ENCODE measurements around the gene PSMD13.

The PSMD13 gene

GRCh38 chr11:200224-201003 is 36.4 kb upstream of the PSMD13 start:
- Histone ChIP-seq H3K36me3 (ENCODE audit: control insufficient read depth in 4 of 4, insufficient read depth in 4 of 4, low read length in 3 of 4) (peaks cover 2 to 28% (median 17%) of the 10 kb centered on the region in 4 experiments), H3K4me1 (ENCODE audit: control extremely low read depth in 1 of 4, control insufficient read depth in 4 of 4, insufficient read depth in 4 of 4, low read length in 3 of 4) (peaks cover 8 to 39% (median 31%) of the 10 kb centered on the region in 4 experiments), H3K27me3 (replicated peaks in 2 of 5; ENCODE audit: control insufficient read depth in 4 of 5, insufficient read depth in 5 of 5, low read length in 4 of 5) (no peaks in the 10 kb centered on the region), H3K4me3 (ENCODE audit: control insufficient read depth in 1 of 7, extremely low read depth in 1 of 7, insufficient read depth in 4 of 7, low read depth in 2 of 7, low read length in 6 of 7) (no peak overlapping the region), H3K9me3 (ENCODE audit: control extremely low read depth in 1 of 5, control insufficient read depth in 4 of 5, insufficient read depth in 2 of 5, low read depth in 1 of 5, low read length in 4 of 5) (no peaks in the 10 kb centered on the region), H3K27ac (ENCODE audit: insufficient read depth in 1 of 2, low read depth in 1 of 2, low read length in 2 of 2, poor library complexity in 1 of 2, severe bottlenecking in 2 of 2) (no peak overlapping the region)
- DNase-seq: no peak
- POLR2A ChIA-PET: no interaction called here
- WGBS (ENCODE audit: insufficient coverage): 98% methylated on average over 10 of the region's 13 CpGs
- CTCF ChIA-PET: interaction anchor here (0.6 to 1.5 kb wide), 2 partner anchors 249 to 384 kb away, joined by 3 read pairs; no protein-coding TSS in a partner anchor

- ChIA-PET POLR2A (no interaction called here), CTCF (no interaction called here)
- H3K9me3 ChIP-seq (ENCODE audit: control extremely low read depth in 1 of 5, control insufficient read depth in 4 of 5, insufficient read depth in 2 of 5, low read depth in 1 of 5, low read length in 4 of 5): no peaks in the 10 kb centered on the region
- H3K4me1 ChIP-seq (ENCODE audit: control extremely low read depth in 1 of 4, control insufficient read depth in 4 of 4, insufficient read depth in 4 of 4, low read length in 3 of 4): peaks cover 13 to 54% (median 45%) of the 10 kb centered on the region in 4 experiments
- peak; percentile 40 to 79 (median 63) for DNase-seq
- H3K27ac ChIP-seq (ENCODE audit: insufficient read depth in 1 of 2, low read depth in 1 of 2, low read length in 2 of 2, poor library complexity in 1 of 2, severe bottlenecking in 2 of 2): no peak overlapping the region
- H3K36me3 ChIP-seq (ENCODE audit: control insufficient read depth in 4 of 4, insufficient read depth in 4 of 4, low read length in 3 of 4): peaks cover 2 to 33% (median 20%) of the 10 kb centered on the region in 4 experiments
- H3K27me3 ChIP-seq (replicated peaks in 2 of 5; ENCODE audit: control insufficient read depth in 4 of 5, insufficient read depth in 5 of 5, low read length in 4 of 5): no peaks in the 10 kb centered on the region
- 6% methylated on average over 14 of the region's 15 CpGs for WGBS (ENCODE audit: insufficient coverage)
- peak overlapping the region in 1 of 7 experiments; percentile 50 for H3K4me3 ChIP-seq (ENCODE audit: control insufficient read depth in 1 of 7, extremely low read depth in 1 of 7, insufficient read depth in 4 of 7, low read depth in 2 of 7, low read length in 6 of 7)
These were observed 34.8 kb upstream of the PSMD13 start for GRCh38 chr11:201966-202365.

GRCh38 chr11:202490-202889 is 34.3 kb upstream of the PSMD13 start:
- Histone ChIP-seq H3K4me1 (ENCODE audit: control extremely low read depth in 1 of 4, control insufficient read depth in 4 of 4, insufficient read depth in 4 of 4, low read length in 3 of 4) (peaks cover 13 to 54% (median 46%) of the 10 kb centered on the region in 4 experiments), H3K36me3 (ENCODE audit: control insufficient read depth in 4 of 4, insufficient read depth in 4 of 4, low read length in 3 of 4) (peaks cover 2 to 33% (median 20%) of the 10 kb centered on the region in 4 experiments), H3K27ac (ENCODE audit: insufficient read depth in 1 of 2, low read depth in 1 of 2, low read length in 2 of 2, poor library complexity in 1 of 2, severe bottlenecking in 2 of 2) (peak overlapping the region; percentile 2 to 22), H3K4me3 (ENCODE audit: control insufficient read depth in 1 of 7, extremely low read depth in 1 of 7, insufficient read depth in 4 of 7, low read depth in 2 of 7, low read length in 6 of 7) (peak overlapping the region in 2 of 7 experiments; percentile 9 to 50), H3K27me3 (replicated peaks in 2 of 5; ENCODE audit: control insufficient read depth in 4 of 5, insufficient read depth in 5 of 5, low read length in 4 of 5) (no peaks in the 10 kb centered on the region), H3K9me3 (ENCODE audit: control extremely low read depth in 1 of 5, control insufficient read depth in 4 of 5, insufficient read depth in 2 of 5, low read depth in 1 of 5, low read length in 4 of 5) (no peaks in the 10 kb centered on the region)
- ChIA-PET POLR2A (interaction anchor here (0.6 kb wide), 1 partner anchor 72 kb away, joined by 3 read pairs; no protein-coding TSS in a partner anchor), CTCF (no interaction called here)
- no peak for DNase-seq
- 76% methylated on average over 6 of the region's 8 CpGs for WGBS (ENCODE audit: insufficient coverage)

GRCh38 chr11:203056-203944 is 33.5 kb upstream of the PSMD13 start:
- Histone ChIP-seq H3K27me3 (replicated peaks in 2 of 5; ENCODE audit: control insufficient read depth in 4 of 5, insufficient read depth in 5 of 5, low read length in 4 of 5) (no peaks in the 10 kb centered on the region), H3K4me3 (ENCODE audit: control insufficient read depth in 1 of 7, extremely low read depth in 1 of 7, insufficient read depth in 4 of 7, low read depth in 2 of 7, low read length in 6 of 7) (peak overlapping the region in 1 of 7 experiments; percentile 50), H3K9me3 (ENCODE audit: control extremely low read depth in 1 of 5, control insufficient read depth in 4 of 5, insufficient read depth in 2 of 5, low read depth in 1 of 5, low read length in 4 of 5) (no peaks in the 10 kb centered on the region), H3K27ac (ENCODE audit: insufficient read depth in 1 of 2, low read depth in 1 of 2, low read length in 2 of 2, poor library complexity in 1 of 2, severe bottlenecking in 2 of 2) (no peak overlapping the region), H3K36me3 (ENCODE audit: control insufficient read depth in 4 of 4, insufficient read depth in 4 of 4, low read length in 3 of 4) (peaks cover 2 to 33% (median 19%) of the 10 kb centered on the region in 4 experiments), H3K4me1 (ENCODE audit: control extremely low read depth in 1 of 4, control insufficient read depth in 4 of 4, insufficient read depth in 4 of 4, low read length in 3 of 4) (peaks cover 13 to 59% (median 51%) of the 10 kb centered on the region in 4 experiments)
- 89% methylated on average over 7 of the region's 7 CpGs for WGBS (ENCODE audit: insufficient coverage)
- ChIA-PET CTCF (interaction anchor here (0.9 kb wide), 1 partner anchor 9 kb away, joined by 3 read pairs; no protein-coding TSS in a partner anchor), POLR2A (interaction anchor here (0.6 kb wide), 1 partner anchor 71 kb away, joined by 3 read pairs; no protein-coding TSS in a partner anchor)
- DNase-seq: no peak

GRCh38 chr11:203945-204586 is 32.7 kb upstream of the PSMD13 start:
- Histone ChIP-seq H3K9me3 (ENCODE audit: control extremely low read depth in 1 of 5, control insufficient read depth in 4 of 5, insufficient read depth in 2 of 5, low read depth in 1 of 5, low read length in 4 of 5) (no peaks in the 10 kb centered on the region), H3K36me3 (ENCODE audit: control insufficient read depth in 4 of 4, insufficient read depth in 4 of 4, low read length in 3 of 4) (peaks cover 2 to 33% (median 19%) of the 10 kb centered on the region in 4 experiments), H3K4me1 (ENCODE audit: control extremely low read depth in 1 of 4, control insufficient read depth in 4 of 4, insufficient read depth in 4 of 4, low read length in 3 of 4) (peaks cover 13 to 63% (median 54%) of the 10 kb centered on the region in 4 experiments), H3K4me3 (ENCODE audit: control insufficient read depth in 1 of 7, extremely low read depth in 1 of 7, insufficient read depth in 4 of 7, low read depth in 2 of 7, low read length in 6 of 7) (no peak overlapping the region), H3K27ac (ENCODE audit: insufficient read depth in 1 of 2, low read depth in 1 of 2, low read length in 2 of 2, poor library complexity in 1 of 2, severe bottlenecking in 2 of 2) (no peak overlapping the region), H3K27me3 (replicated peaks in 2 of 5; ENCODE audit: control insufficient read depth in 4 of 5, insufficient read depth in 5 of 5, low read length in 4 of 5) (no peaks in the 10 kb centered on the region)
- WGBS (ENCODE audit: insufficient coverage): 93% methylated on average over 4 of the region's 4 CpGs
- ChIA-PET POLR2A (no interaction called here), CTCF (interaction anchor here (0.9 kb wide), 1 partner anchor 8 kb away, joined by 3 read pairs; no protein-coding TSS in a partner anchor)
- DNase-seq: no peak

GRCh38 chr11:204587-205109 is 32.1 kb upstream of the PSMD13 start:
- 88% methylated on average over 10 of the region's 12 CpGs for WGBS (ENCODE audit: insufficient coverage)
- ChIA-PET CTCF (interaction anchor here (0.6 to 0.8 kb wide), 2 partner anchors 56 to 323 kb away, joined by 3 read pairs; no protein-coding TSS in a partner anchor), POLR2A (no interaction called here)
- peaks cover 2 to 35% (median 20%) of the 10 kb centered on the region in 4 experiments for H3K36me3 ChIP-seq (ENCODE audit: control insufficient read depth in 4 of 4, insufficient read depth in 4 of 4, low read length in 3 of 4)
- H3K4me1 ChIP-seq (ENCODE audit: control extremely low read depth in 1 of 4, control insufficient read depth in 4 of 4, insufficient read depth in 4 of 4, low read length in 3 of 4): peaks cover 13 to 69% (median 59%) of the 10 kb centered on the region in 4 experiments
- no peak overlapping the region for H3K4me3 ChIP-seq (ENCODE audit: control insufficient read depth in 1 of 7, extremely low read depth in 1 of 7, insufficient read depth in 4 of 7, low read depth in 2 of 7, low read length in 6 of 7)
- DNase-seq: no peak
- no peaks in the 10 kb centered on the region for H3K27me3 ChIP-seq (replicated peaks in 2 of 5; ENCODE audit: control insufficient read depth in 4 of 5, insufficient read depth in 5 of 5, low read length in 4 of 5)
- H3K27ac ChIP-seq (ENCODE audit: insufficient read depth in 1 of 2, low read depth in 1 of 2, low read length in 2 of 2, poor library complexity in 1 of 2, severe bottlenecking in 2 of 2): no peak overlapping the region
- H3K9me3 ChIP-seq (ENCODE audit: control extremely low read depth in 1 of 5, control insufficient read depth in 4 of 5, insufficient read depth in 2 of 5, low read depth in 1 of 5, low read length in 4 of 5): no peaks in the 10 kb centered on the region

Data from common myeloid progenitor, CD34-positive (primary cell).